GM23248 (cell line): ENCODE data around the gene AMPH.

ENCODE experiments used
- EZH2 ChIP-seq: fragments of 200-600 bp; sonication (generic); IDR thresholded peaks from 2 replicates; pipeline ENCODE4 v1.6.1; 2018; ENCODE audit warnings: antibody characterized with exemption, mild to moderate bottlenecking; ENCODE audit not compliant: insufficient read depth, poor library complexity, severe bottlenecking
- EZH2phosphoT487 ChIP-seq: fragments of 200-600 bp; sonication (generic); IDR thresholded peaks from 2 replicates; pipeline ENCODE4 v1.6.1; 2018; ENCODE audit warnings: antibody characterized with exemption, moderate library complexity, mild to moderate bottlenecking, low read depth; ENCODE audit not compliant: insufficient read depth

DNA sequence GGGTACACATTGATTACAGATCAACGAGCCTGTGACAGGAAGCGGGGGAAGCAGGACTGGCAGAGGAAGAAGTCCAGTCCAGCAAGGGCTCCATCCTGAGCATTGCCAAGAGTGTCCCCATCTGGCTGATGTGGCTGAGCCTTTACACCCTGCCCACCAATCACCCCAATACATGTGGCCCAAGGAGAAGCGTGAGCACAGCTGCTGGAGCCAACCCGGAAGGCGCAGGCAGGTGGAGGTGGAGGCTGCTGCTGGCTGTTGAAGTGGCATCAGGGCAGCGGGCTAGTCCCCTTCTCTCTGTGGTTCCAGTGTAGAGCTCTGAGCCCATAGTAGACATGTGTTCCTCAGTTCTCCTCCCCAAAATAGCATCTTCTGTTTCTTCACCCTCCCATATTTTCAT, 6.8 kb upstream of the AMPH start:
- TF ChIP-seq EZH2 (no peak), EZH2phosphoT487 (no peak)
